ENCODE measurements around the gene PLA2G2E.

Gene PLA2G2E

GRCh38 chr1:19945914-19946313 is 22.5 kb upstream of the PLA2G2E start:
- no peak overlapping the region for H3K4me3 ChIP-seq
- H3K27ac ChIP-seq = no peak overlapping the region
- no peak for DNase-seq (ENCODE audit: low spot score)
- no peak for TF ChIP-seq CTCF (IDR thresholded peaks at IDR 0.05)

GRCh38 chr1:19942657-19943056 is 19.2 kb upstream of the PLA2G2E start:
- no peak overlapping the region for H3K27ac ChIP-seq
- H3K4me3 ChIP-seq = no peak overlapping the region
- no peak for DNase-seq (ENCODE audit: low spot score)
- TF ChIP-seq CTCF (IDR thresholded peaks at IDR 0.05) = no peak

- no peak overlapping the region for H3K4me3 ChIP-seq
- TF ChIP-seq CTCF (IDR thresholded peaks at IDR 0.05) = no peak
- H3K27ac ChIP-seq = no peak overlapping the region
- no peak for DNase-seq (ENCODE audit: low spot score)
Measured at GRCh38 chr1:19942088-19942487, 18.7 kb upstream of the PLA2G2E start.

- H3K4me3 ChIP-seq = no peak overlapping the region
- DNase-seq (ENCODE audit: low spot score) = no peak
- no peak overlapping the region for H3K27ac ChIP-seq
- TF ChIP-seq CTCF (IDR thresholded peaks at IDR 0.05) = no peak
Measured at GRCh38 chr1:19941206-19941568, 17.8 kb upstream of the PLA2G2E start.

GRCh38 chr1:19940486-19941205 is 17.2 kb upstream of the PLA2G2E start:
- no peak for DNase-seq (ENCODE audit: low spot score)
- Histone ChIP-seq H3K4me3 (no peak overlapping the region), H3K27ac (no peak overlapping the region)
- no peak for TF ChIP-seq CTCF (IDR thresholded peaks at IDR 0.05)

GRCh38 chr1:19938472-19938871 is 15.1 kb upstream of the PLA2G2E start:
- Histone ChIP-seq H3K27ac (no peak overlapping the region), H3K4me3 (no peak overlapping the region)
- TF ChIP-seq CTCF (IDR thresholded peaks at IDR 0.05) = no peak
- no peak for DNase-seq (ENCODE audit: low spot score)

GRCh38 chr1:19936061-19936750 is 12.8 kb upstream of the PLA2G2E start:
- Histone ChIP-seq H3K27ac (no peak overlapping the region), H3K4me3 (no peak overlapping the region)
- no peak for DNase-seq (ENCODE audit: low spot score)
- TF ChIP-seq CTCF (IDR thresholded peaks at IDR 0.05) = no peak

All from coronary artery (tissue), 2 donors.